Upper lobe of left lung (tissue), 4 donors: ENCODE results near the gene RFWD3.

Source experiments
- POLR2A ChIP-seq, 4 donors: fragments of 450-650 bp; IDR thresholded peaks; one replicate each; pipeline ENCODE4 v1.5.1; 2016 to 2017; ENCODE audit warnings: antibody characterized with exemption in 4 of 4, mild to moderate bottlenecking in 2 of 4
- POLR2AphosphoS5 ChIP-seq, 2 donors: sonication (generic); formaldehyde crosslinking; IDR thresholded peaks; one replicate each; pipeline ENCODE4 v1.5.1; 2017; ENCODE audit warnings: antibody characterized with exemption in 2 of 2
- TF ChIP-seq, protein P1 (sequence below), 6 experiments: fragments of 450-650 bp in 4 of 6; fragments of 200-600 bp in 2 of 6; sonication (generic) in 2 of 6; IDR thresholded peaks; one replicate each; pipeline ENCODE4 v1.5.1; 2016 to 2019; ENCODE audit warnings: antibody characterized with exemption in 6 of 6

DNA sequence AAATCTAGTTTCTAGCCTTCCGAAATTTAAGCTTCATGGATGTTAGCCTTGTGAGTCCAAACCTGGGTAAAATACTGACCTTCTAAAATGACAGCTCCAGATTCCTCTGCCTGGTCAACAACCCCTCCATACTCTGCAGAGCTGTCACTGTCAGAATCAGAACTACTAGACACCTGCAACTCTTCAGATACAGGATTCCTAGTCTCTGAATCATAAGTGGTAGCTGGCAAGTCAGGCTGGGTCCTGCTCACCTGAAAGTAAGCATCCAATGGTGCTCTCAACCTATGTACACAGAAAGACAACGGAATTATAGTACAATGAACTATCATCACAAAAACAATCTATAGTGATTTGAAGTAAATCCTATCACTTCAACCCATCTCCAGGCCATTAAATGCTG lies 14.8 kb downstream of the RFWD3 start:
- TF ChIP-seq, protein P1, sequence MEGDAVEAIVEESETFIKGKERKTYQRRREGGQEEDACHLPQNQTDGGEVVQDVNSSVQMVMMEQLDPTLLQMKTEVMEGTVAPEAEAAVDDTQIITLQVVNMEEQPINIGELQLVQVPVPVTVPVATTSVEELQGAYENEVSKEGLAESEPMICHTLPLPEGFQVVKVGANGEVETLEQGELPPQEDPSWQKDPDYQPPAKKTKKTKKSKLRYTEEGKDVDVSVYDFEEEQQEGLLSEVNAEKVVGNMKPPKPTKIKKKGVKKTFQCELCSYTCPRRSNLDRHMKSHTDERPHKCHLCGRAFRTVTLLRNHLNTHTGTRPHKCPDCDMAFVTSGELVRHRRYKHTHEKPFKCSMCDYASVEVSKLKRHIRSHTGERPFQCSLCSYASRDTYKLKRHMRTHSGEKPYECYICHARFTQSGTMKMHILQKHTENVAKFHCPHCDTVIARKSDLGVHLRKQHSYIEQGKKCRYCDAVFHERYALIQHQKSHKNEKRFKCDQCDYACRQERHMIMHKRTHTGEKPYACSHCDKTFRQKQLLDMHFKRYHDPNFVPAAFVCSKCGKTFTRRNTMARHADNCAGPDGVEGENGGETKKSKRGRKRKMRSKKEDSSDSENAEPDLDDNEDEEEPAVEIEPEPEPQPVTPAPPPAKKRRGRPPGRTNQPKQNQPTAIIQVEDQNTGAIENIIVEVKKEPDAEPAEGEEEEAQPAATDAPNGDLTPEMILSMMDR (IDR thresholded peaks at IDR 0.05) = no peak
- TF ChIP-seq POLR2A (IDR thresholded peaks at IDR 0.05) = no peak
- no peak for TF ChIP-seq POLR2AphosphoS5 (IDR thresholded peaks at IDR 0.05)
